Right lung (tissue), 10 donors: ENCODE measurements around the gene SETDB1. TPM values are rescaled to one million over a fixed set of nuclear protein-coding genes. Genes with fewer than 3 reads are reported as not detected.
A peak's percentile ranks its signal among the peaks of the same experiment; 100 is the strongest.
"Not testable (repeated sequence)": the region's sequence is repeated elsewhere in the genome, so short reads cannot be mapped to it uniquely, and the experiment has no call there.

ENCODE experiments used
- DNase-seq, 2 donors: peaks; one replicate each; pipeline ENCODE4 v3.0.0-alpha.2; 2013
- long read RNA-seq, 8 donors: transcript quantifications; one replicate each; lab custom pipeline, GENCODE V29; 2026
- polyA plus RNA-seq, 5 donors: library from polyadenylated mRNA; unstranded; fragments of 120-200 nt; gene quantifications; one replicate each; pipeline versions ENCODE4 v1.2.1 to v1.2.3, GENCODE V29; 2013; ENCODE audit warnings: inconsistent platforms in 1 of 5, low replicate concordance in 1 of 5; ENCODE audit not compliant: insufficient read length in 5 of 5, insufficient read depth in 1 of 5

Gene SETDB1
- 100 to 1,000 TPM in 1 of 5 donors, 10 to 100 TPM in 4; 67.5 to 102 (median 83.8) TPM for polyA plus RNA-seq
- long read RNA-seq, donor 1, partial matches to known transcripts = 0 of 3 reads
- long read RNA-seq, donor 1, other reads (novel, unspliced or antisense) = 0 of 3 reads
- long read RNA-seq, donor 2, full-length matches to known transcripts = 3 of 10 reads
- long read RNA-seq, donor 2, partial matches to known transcripts = 7 of 10 reads
- long read RNA-seq, donor 2, other reads (novel, unspliced or antisense) = 0 of 10 reads
- long read RNA-seq, donor 3, partial matches to known transcripts = 65 of 103 reads
- long read RNA-seq, donor 3, other reads (novel, unspliced or antisense) = 35 of 103 reads
- long read RNA-seq, donor 4, partial matches to known transcripts = 44 of 47 reads
- long read RNA-seq, donor 4, other reads (novel, unspliced or antisense) = 0 of 47 reads
- long read RNA-seq, donor 5, full-length matches to known transcripts = 5 of 11 reads
- long read RNA-seq, donor 5, partial matches to known transcripts = 6 of 11 reads
- long read RNA-seq, donor 5, other reads (novel, unspliced or antisense) = 0 of 11 reads
- long read RNA-seq, donor 6, full-length matches to known transcripts = 3 of 9 reads
- long read RNA-seq, donor 6, partial matches to known transcripts = 6 of 9 reads
- long read RNA-seq, donor 6, other reads (novel, unspliced or antisense) = 0 of 9 reads
- long read RNA-seq, donor 7, full-length matches to known transcripts = 1 of 9 reads
- long read RNA-seq, donor 7, partial matches to known transcripts = 8 of 9 reads
- long read RNA-seq, donor 7, other reads (novel, unspliced or antisense) = 0 of 9 reads
- long read RNA-seq, donor 8 = 0 reads

DNA sequence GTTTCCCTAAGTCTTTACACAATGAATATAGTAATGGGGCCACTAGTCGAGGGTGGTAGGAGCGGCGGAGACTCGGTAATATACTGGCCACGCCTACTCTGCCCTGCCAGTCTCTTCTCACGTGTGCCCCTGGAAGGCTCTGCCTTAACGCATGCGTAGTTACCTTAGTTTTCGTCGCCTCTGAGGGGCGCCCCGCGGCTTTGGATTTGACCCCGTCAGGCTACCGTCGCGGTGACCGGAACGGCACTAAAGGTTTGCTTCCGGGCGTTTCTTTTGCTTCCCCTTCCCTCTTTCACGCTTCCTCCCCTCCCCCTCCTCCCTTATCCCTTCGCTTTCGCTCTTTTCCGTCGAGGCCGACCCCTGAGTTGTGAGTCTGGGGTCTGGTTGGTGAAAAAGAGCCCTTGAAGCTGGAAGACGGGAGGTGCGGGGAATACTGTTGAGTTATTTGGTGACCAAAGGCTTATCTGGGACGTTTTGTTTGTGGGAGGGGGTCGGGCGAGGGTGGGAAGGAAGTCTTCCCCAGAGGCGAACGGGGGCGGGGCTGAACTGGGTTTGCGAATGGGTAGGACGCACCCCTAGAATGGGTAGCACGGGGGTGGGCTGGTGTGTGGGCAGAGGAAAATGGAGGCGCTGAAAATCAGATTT is at the start of gene SETDB1:
TSS of gene SETDB1 (plus strand) at position 267 of the 645 bp plus-strand sequence. CDS start 1,352 bp downstream, outside the sequence.
- peak; percentile 94 to 96 for DNase-seq

DNA sequence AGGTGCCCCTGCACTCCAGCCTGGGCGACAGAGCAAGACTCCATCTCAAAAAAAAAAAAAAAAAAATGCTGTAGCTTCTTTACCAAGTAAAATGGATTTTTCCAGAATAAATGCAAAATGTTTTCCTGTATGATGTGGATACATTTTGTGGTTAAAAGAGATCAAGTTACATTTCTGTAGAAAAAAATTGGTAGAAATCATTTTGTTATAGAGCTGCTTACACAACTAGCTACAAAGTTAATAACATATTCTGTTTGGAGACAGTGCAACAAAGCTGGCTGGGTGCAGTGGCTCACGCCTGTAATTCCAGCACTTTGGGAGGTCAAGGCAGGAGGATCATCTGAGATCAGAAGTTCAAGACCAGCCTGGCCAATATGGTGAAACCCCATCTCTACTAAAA is 47.2 kb upstream of the SETDB1 start:
- DNase-seq = not testable (repeated sequence)

DNA sequence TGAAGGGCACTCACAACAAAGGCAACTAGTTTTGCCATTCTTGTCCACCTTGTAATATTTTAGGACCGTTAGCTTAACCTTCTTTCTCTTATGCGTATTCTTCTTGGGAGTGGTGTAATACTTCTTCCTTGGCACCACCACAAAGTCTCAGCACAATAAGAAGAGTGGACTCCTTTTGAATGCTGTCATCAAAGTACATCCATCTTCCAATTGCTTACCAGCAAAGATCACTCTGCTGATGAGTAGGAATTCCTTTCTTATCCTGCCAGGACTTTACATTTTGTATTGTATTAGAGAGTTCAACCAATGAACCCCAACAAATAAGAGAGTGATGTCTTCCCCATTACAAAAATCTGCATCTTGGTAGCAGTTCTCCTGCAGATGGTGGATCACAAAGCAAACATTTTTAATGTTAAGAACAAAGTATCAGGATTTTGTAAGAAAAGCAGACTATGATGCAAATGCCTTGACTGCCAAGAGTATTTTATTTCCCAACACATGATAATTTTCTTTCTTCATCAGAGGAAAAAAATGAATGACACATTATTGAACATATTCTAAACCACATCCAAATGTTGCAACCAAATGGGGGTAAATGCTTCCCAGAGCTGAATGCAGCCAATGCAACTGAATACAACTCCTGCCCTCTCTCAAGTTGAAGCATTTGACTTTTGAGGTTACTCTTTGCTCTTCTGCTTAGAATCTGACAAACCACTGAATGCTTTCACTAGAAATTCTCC is 44.7 kb upstream of the SETDB1 start:
- DNase-seq = peak; percentile 75 to 86

DNA sequence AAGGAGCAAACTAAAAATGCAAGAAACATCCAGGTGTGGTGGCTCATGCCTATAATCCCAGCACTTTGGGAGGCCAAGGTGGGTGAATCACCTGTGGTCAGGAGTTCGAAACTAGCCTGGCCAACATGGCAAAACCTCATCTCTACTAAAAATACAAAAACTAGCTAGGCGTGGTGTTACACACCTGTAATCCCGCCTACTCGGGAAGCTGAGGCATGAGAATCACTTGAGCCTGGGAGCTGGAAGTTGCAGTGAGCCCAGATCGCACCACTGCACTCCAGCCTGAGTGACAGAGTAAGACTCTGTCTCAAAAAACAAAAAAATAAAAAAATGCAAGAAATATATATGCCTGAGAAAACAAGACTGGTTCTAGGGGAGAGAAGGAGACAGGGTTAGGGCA is 43.0 kb upstream of the SETDB1 start:
- not testable (repeated sequence) for DNase-seq

DNA sequence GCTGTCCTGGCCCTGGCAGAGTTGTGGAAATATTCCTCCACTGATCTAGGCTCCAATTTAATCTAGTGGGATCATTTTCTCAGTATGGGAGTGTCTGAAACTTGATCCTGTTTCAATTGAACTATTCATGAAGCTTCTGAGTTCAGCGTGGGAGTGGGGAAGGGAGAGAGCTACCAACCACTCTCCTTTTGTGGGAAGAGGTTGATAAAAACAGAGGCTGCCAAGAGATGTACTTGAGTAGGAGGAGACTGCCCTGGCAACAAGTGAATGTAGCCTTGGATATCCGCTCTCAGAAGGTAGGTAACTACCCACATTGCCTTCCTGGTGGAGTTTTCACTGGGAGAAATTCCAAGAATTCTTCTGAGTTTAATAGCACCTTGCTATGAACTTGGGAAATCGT is 39.1 kb upstream of the SETDB1 start, which contains the start of gene CTXND2:
TSS of gene CTXND2 (plus strand) at position 119 of the 400 bp plus-strand sequence. CDS start 25,179 bp downstream, outside the sequence.
- no peak for DNase-seq

DNA sequence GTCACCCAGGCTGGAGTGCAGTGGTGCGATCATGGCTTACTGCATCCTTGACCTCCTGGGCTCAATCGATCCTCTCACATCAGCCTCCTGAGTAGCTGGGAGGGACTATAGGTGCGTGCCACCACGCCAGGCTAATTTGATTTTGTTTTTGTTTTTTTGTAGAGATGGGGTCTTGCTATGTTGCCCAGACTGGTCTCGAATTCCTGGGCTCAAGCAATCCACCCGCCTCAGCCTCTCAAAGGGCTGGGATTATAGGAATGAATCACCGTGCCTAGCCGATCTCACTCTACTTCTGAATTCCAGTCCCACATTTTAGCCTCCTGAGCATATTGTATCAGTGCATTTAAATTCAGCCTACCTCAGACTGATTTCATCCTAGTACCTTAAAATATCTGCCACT is 37.4 kb upstream of the SETDB1 start:
- no peak for DNase-seq

DNA sequence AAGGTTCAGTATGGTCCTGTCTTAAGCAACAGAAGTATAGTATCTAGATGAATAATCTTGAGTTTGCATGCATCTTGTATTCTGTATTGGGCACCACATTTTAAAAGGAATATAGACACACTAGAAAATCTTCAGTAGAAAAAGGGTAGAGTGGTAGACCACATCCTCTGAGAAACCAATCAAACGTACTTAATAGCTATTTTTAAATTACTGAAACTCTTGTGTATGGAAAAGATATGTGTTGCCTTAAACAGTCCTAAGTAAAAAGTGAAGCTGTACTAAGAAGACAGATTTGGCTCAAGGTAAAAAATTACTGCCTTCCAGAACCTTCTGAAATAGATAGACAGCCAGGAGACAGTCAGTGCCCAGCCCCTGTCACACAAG is 36.1 kb upstream of the SETDB1 start:
- DNase-seq = no peak

DNA sequence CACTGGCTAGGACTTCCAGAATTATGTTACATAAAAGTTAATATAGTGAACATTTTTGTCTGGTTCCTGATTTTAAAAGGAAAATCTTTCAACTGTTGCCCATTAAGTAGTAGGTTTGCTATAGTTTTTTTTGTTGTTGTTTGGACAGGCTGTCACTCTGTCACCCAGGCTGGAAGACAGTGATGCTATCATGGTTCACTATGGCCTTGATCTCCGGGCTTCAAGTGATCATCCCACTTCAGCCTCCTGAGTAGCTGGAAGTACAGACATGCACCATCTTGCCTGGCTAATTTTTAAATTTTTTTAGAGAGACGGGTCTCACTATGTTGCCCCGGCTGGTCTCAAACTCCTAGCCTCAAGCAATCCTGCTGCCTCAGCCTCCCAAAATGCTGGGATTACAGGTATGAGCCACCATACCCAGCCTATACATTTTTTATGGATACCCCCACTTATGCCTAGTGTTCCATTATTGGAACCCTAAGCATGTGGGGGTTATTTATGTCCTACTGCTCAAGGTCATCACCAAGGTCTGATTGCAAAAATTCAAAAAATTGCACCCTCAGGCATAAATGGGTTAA is 32.7 kb upstream of the SETDB1 start:
- DNase-seq = no peak

DNA sequence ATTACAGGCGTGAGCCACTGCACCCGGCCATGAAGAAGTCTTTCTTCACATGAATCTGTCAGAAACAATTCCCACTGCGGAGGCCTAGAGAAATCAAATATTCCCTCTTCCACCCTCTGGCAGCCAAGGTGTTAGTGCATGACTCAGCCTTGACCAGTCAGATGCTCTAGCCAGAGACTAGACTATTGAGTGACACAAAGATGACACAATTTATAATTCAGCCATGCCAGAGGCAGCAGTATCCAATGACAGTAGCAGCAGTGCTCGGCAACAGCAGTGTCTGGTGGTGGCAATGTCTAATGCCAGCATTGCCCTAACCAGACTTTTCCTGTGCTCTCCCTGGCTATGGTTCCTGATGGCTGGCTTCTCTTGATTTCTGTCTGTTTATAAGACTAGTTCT is 30.5 kb upstream of the SETDB1 start:
- DNase-seq = no peak

DNA sequence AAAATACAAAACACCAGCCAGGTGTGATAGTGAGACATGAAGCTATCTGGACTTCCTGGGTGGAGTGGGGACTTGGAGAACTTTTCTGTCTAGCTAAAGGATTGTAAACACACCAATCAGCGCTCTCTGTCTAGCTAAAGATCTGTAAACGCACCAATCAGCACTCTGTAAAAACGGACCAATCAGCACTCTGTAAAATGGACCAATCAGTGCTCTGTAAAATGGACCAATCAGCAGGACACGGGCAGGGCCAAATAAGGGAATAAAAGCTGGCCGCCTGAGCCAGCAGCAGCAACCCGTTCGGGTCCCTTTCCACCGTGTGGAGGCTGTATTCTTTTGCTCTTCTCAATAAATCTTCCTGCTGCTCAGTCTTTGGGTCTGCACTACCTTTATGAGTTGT is 26.4 kb upstream of the SETDB1 start:
- not testable (repeated sequence) for DNase-seq

DNA sequence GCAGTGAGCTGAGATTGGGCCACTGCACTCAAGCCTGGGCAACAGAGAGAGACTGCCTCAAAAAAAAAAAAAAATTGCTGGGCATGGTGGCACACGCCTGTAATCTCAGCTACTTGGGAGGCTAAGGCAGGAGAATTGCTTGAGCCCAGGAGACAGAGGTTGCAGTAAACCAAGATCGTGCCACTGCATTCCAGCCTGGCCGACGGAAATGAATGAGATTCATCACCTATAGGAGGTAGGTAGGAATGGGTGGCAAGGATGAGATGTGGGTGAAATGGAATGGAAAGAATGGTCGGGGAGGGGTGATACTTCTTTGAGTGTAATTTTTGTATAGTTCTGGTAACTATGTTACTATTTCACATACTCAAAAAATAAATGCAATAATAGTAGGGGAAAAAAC is 23.8 kb upstream of the SETDB1 start:
- DNase-seq = no peak

DNA sequence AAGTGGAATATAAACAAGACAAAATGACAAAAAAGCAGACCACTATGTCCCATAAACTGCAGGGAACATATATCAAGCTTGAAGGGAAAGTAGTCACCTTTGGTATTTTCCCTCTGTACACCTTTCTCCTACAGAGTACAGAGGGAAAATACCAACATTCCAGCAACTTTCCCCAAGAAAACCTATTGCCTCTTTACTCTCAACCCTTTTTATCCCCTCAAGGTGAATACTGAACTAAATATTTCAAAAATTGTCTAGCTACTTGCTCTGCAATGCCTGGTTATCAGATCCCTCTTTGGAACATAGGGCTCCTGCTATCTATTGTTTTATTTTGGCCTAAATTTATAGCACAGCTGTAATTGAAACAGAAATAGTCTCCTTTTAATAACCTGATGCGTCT is 23.4 kb upstream of the SETDB1 start:
- DNase-seq = no peak

DNA sequence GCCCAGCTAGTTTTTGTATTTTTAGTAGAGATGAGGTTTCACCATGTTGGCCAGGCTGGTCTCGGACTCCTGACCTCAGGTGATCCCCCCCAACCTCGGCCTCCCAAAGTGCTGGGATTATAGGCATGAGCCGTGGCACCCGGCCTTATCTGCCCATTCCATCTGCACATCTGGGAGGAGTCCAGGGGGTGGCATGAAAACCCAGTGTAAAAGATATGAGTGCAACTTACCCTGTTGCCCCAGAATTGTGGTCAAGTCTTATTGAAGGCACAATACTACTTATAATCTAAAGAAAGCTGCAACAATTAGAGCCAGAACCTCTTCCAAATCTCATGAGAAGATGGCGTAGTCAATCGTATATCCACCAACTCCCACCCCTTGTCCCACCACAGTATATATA is 20.9 kb upstream of the SETDB1 start:
- DNase-seq = no peak

DNA sequence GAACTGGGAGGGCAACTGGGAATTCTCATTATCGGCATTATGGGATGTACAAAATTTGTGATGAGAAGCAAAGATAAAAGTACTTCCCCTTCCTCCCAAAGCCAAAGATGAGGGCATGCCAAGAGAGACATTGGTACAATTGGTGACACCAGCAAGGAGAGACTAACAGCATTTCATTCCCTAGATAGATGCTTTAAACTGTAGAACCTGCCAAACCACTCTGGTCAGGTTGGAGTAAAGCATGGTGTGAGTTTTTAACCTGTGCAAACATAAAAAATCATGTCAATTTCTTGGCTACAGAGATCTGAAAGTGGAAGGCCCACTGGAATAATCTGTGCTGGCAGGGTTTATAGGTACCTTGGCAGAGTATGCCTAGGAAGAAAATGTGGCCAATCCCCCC is 19.8 kb upstream of the SETDB1 start:
- DNase-seq = no peak

DNA sequence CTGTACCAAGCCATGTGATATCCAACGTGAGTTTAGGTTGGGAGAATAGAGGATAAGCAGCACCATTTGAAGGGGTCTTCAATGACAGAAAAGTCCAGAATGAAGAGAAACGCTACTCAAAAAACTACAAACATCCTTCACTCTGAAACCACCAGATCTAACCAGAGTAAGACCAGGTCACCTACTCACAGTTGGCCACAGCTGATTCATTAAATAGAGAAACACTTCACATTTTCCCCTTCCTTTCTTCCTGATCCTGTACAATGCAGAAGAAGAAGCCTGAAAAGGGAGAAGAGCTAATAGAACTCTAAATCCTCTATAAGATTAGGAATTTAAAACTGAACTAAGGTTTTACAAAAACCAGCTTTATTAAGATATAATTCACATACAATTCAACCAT is 19.4 kb upstream of the SETDB1 start:
- no peak for DNase-seq

DNA sequence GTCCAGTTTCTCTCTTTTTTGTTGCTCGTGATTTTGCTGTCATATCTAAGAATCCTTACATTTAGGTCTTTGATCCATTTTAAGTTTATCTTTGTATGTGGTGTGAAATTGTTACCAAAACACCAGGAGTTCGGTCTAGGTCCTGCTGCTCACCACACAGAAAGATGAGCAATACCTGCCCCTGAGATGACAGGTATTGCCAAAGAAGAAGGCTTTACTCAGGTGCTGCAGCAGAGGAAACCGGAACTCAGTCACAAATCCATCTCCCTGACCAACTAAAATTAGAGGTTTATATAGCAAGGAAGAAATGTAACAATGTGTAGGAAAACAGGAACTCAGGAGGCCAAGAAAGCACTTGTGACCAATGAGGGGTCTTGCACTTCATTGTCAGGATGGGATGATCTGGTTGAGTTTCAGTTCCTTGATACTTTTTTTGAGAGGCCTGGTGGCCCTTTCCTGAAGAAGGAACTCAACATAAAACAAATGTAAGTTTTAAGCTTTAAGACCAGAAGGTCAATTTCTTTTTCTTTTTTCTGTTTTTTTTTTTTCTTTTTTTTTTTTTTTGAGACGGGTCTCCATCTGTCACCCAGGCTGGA is 16.5 kb upstream of the SETDB1 start:
- DNase-seq = no peak

DNA sequence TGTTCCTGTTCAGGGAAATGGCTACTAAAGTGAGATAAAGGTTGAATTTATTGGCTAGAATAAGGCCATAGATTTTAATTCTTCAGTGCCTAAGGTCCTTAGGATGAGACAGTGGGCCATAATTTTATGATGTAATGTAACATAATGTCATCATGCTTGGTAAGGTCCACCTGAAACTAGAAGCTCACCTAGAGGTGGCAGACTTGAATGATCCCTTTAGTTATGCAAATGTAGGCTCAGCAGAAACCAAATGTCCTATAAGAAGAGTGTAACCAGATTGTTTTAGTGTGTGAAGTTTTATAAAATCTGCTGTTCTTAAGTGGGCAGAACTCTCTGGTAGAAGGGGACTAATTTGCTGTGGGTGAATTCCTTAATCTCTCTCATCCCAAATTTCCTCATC is 13.5 kb upstream of the SETDB1 start:
- DNase-seq = no peak

DNA sequence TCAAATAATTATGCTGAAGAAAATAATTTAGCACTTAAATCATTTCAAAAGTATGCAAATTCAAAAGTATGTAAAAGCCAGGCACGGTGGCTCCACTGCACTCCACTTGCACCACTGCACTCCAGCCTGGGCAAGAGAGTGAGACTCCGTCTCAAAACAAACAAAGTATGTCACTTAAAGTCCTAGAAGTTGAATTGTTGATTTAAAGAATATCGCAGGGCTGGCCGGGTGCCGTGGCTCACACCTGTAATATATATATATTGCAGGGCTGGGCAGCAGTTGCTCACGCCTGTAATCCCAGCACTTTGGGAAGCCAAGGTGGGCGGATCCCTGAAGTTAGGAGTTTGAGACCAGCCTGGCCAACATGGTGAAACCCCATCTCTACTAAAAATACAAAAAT is 8.8 kb upstream of the SETDB1 start:
- DNase-seq = no peak

DNA sequence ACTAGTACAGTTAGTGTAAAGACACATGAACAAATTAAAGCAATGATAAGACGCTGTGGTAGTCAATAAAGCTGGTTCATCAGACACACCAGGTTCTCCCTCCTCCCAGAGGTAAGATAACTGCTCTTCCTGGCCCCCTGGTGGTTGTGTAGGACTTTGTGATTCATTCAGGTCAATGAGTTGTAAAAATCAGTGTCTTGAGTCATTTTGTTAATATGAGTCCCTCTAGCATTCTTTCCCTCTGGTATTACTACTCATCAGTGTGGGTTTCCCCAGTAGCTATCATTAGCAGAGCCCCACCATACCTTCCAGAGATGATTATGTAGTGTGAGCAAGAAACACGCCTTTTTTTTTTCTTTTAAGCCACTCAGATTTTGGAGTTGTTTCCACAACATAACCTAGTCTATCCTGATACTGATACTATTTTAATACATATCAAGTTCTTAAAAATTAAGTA is 3.6 kb upstream of the SETDB1 start:
- peak in 1 of 2 donors; percentile 53 for DNase-seq

DNA sequence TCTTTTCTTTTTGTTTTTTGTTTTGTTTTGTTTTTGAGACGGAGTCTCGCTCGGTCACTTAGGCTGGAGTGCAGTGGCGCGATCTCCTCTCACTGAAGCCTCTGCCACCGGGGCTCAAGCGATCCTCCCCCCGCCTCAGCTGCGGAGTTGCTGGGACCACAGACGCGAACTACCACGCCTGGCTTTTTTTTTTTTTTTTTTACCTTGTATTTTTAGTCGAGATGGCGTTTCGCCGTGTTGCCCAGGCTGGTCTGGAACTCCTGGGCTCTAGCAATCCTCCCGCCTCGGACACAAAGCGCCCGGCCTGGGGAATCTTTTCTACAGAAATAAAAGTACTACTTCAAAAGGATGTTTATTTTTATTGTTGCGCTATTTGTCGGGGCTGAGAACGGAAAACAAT is 1.1 kb upstream of the SETDB1 start:
- DNase-seq = peak in 1 of 2 donors; percentile 1

DNA sequence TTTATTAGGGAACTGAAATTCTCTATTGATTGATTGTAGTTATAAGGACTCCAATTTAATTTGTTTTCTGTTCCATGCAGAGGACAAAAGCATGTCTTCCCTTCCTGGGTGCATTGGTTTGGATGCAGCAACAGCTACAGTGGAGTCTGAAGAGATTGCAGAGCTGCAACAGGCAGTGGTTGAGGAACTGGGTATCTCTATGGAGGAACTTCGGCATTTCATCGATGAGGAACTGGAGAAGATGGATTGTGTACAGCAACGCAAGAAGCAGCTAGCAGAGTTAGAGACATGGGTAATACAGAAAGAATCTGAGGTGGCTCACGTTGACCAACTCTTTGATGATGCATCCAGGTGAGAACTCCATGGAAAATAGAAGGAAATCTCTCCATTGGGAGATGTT is 1.5 kb downstream of the SETDB1 start:
- DNase-seq = no peak
